Inflammatory macrophage treated with lipopolysaccharide for 1 hour (primary cell): ENCODE results near the gene ADAM10.
"Not testable (repeated sequence)": the region's sequence is repeated elsewhere in the genome, so short reads cannot be mapped to it uniquely, and the experiment has no call there.

Source experiments
- DNase-seq, 2 donors: peaks; one replicate each; pipeline ENCODE4 v3.0.0-alpha.2; 2020 to 2022

Gene ADAM10

DNA sequence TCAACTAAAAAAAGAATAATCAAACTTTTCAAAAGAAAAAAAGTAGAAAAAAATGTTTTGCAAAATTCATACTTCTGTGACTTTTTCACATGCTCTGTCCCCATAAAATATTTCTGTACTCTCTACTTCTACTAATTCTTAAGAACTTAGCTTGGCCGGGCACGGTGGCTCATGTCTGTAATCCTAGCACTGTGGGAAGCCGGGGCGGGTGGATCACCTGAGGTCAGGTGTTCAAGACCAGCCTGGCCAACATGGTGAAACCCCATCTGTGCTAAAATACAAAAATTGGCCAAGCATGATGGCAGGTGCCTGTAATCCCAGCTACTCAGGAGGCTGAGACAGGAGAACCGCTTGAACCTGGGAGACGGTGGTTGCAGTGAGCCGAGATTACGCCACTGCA lies 145.6 kb downstream of the ADAM10 start:
- DNase-seq, result not testable (repeated sequence)

DNA sequence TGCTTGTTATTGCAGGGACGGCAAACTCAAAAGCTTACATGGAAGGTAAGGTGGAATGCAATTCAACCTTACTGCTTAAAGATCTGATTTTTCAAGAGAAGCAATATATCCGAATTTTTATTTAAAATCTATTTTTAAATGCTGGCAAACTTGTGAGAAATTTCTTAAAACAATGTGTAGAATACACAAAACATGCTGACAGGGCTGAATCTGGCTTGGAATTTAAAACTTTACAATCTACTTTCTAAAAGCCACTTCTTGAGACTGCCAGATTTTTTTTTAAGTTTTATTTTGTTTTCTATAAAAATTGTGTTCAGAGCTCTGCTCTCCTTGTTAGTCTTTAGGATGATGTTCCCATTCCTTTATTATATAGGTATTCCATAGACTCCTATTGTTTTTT lies 146.7 kb downstream of the ADAM10 start:
- no peak for DNase-seq

DNA sequence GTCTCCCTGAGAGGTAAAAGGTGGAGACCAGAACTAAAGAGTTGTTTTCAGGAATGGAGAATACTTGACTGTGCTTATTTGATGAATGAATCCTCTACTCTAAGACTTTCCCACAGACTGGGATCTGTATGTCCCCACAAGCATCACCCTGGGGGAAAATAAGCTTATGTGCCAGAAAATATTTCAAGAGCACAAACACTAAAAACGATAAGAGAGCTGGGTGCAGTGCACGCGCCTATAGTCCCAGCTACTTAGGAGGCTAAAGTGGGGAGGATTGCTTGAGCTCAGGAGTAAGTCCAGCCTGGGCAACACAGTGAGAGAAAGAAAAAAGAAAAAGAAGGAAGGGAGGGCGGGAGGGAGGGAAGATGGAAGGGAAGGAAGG lies 150.7 kb downstream of the ADAM10 start:
- DNase-seq, result no peak

DNA sequence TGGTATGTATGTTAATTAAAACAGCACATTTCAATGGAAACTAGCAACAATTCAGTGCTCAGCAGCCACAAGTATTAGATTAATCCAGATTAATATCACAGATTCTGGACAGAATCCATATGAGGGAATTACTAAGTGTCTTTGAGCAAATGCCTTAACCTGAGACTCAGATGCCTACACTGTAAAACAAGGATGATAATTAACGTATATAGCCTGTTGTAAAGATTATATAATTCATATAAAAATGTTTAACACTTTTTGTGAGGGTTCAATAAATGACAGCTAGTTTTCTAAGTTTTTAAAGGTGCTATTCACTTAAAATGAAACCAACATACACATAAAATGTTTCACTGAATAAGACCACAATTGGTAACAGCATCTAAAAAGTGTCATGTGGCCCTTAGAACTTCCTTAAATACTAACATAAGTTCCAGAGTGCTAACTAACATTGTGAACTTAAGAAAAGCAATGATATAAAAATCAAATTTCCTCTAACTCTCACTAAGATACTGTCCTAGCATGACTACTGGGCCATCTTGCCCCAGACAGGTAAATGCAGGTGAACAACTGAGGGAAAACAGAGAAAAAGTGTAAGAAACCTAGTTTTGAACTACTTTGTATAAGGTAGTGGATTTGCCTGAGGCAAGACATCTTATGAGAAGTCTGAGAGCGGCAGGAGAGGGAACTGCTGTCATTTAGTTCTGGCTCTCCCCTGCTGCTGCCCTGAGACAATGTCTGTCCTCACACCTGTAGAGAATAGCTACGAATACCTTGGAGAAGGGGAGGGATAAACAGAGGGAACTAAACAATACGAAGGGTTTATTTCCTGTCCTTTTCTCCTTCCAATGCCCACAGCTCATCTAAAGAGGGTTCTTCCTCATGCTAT lies 151.3 kb downstream of the ADAM10 start:
- DNase-seq, result peak; percentile 40 to 49

GRCh38 chr15:58595516-58596263 lies 153.8 kb downstream of the ADAM10 start:
- DNase-seq, result peak; percentile 24 to 53

DNA sequence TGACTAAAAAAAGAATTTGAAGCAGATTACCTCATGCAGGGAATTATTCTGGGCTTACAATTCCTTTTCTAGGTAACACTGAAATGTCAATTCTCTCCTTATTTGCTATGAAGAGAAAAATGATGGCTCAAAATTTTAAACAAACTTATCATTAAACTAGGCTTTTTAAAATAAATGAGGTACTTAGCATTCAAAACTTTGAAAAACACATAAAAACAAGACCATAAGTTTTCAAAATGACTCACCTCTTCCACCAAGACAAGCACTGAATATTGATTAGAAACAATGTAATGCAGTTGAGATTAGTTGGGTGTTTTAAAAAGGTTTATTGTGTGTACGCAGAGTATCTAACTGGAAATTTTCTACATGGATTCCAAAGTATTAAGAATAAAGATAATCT lies 154.6 kb downstream of the ADAM10 start:
- DNase-seq, result no peak

GRCh38 chr15:58593870-58594269 lies 155.6 kb downstream of the ADAM10 start:
- peak in 1 of 2 donors; percentile 29 for DNase-seq

- no peak for DNase-seq
Measured at GRCh38 chr15:58590926-58591325, 158.6 kb downstream of the ADAM10 start.

GRCh38 chr15:58590236-58590635 lies 159.3 kb downstream of the ADAM10 start:
- no peak for DNase-seq

DNA sequence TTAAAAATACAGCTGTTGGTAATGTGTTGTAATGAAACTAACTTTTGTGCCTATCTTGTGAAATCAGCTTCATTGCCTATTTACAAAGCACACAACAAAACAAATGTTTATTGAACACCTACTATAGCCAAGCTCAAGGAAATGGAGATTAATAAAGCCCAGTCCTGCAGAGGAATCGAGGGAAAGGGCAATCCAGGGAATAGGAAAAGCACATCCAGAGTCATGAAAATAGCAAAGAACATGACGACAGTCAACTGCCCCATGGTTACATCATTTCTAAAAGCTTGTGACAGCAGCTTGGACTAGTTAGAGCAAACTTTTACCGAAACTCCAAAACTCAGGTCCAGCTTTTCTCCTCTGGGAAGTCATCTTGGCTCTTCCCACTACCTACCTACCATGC lies 160.5 kb downstream of the ADAM10 start:
- no peak for DNase-seq

- DNase-seq, result no peak
Measured at GRCh38 chr15:58588096-58588495, 161.4 kb downstream of the ADAM10 start.

DNA sequence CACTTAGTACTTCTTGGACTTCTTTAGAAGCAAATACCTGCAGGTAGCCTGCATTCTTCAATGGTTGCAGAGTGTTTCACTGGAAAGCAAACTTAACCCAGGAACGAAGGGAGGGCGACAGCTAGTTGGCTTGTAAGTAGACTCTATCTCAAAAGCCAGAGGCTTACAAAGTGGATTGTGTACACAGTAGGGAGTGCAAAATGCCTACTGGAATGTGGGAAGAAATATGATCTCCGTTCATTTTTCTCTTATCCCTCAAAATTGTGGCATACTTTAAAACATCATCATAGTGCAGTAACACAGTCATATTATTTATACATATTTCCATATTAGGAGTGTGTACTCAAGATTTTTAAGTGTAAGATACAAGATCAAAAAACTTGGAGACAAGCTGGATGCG lies 162.0 kb downstream of the ADAM10 start:
- DNase-seq, result no peak

DNA sequence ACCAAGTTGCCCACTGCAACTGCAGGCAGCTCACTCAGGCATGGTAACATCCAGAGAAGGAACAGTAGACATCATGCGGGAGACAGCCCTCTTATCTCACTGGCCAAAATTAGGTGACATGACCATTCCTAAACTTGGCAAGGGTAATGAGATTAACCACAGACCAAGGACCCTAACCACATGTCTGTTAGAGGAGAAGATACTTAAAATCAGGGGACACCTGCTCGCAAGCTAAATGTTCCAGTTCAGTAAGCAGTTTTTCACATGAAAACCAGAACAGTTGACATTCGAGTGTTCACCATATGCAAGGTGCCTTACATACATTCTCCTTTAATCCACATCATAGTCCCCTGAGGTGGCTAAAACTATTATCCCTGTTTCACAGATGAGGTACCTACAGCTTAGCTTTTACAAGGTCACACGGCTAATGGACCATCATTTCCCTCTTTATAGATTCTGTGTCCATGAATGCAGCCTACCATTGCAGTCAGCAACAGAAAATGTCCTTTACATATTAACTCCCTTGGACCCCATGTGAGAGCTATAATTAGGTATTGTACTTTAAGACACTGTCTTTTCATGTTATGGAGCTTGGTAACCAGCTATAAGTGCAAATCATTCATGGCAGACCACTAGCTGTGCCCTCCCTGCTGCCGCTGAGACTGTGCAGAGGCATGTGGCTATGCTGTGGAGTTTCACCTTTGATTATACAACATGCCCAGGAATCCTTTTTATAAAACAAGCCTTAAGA lies 163.6 kb downstream of the ADAM10 start:
- DNase-seq, result no peak

- no peak for DNase-seq
Measured at GRCh38 chr15:58584789-58585461, 164.6 kb downstream of the ADAM10 start.

GRCh38 chr15:58583171-58583908 lies 166.2 kb downstream of the ADAM10 start:
- peak; percentile 51 to 67 for DNase-seq

- DNase-seq, result peak; percentile 40 to 57
Measured at GRCh38 chr15:58582160-58582559, 167.3 kb downstream of the ADAM10 start.

GRCh38 chr15:58576657-58577056 lies 172.8 kb downstream of the ADAM10 start:
- no peak for DNase-seq

GRCh38 chr15:58575045-58575786 lies 174.3 kb downstream of the ADAM10 start:
- DNase-seq, result no peak

DNA sequence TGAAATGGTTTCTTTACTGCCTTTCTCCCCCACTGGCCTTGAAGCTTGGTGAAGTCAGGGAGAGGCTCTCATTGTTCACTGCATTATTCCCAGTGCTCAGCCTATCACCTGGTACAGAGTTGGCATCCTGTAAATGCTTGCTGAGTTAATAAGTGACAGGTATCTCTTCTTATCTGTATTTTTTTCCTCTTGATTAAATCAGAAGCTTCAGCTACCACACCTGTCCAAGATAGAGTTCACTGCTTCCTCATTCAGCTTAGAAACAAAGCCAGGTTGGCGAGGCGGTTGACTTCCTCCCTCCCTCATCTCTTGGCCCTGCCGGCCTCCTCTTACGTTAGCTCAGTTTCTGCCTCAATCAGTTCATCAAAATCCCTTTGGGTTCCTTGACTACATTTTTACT lies 174.9 kb downstream of the ADAM10 start:
- no peak for DNase-seq

GRCh38 chr15:58573270-58573669 lies 176.2 kb downstream of the ADAM10 start:
- no peak for DNase-seq

- DNase-seq, result no peak
Measured at GRCh38 chr15:58572521-58572920, 177.0 kb downstream of the ADAM10 start.
